GM19328 (cell line): ENCODE results near the gene PCP2.

Source experiments
- ATAC-seq: cut with Tn5 transposase; IDR thresholded peaks from one replicate; pipeline ENCODE4 v1.9.1; 2021; ENCODE audit warnings: mild to moderate bottlenecking, moderate library complexity; ENCODE audit not compliant: unreplicated experiment

Gene PCP2

GRCh38 chr19:7620442-7621412 lies 12.8 kb downstream of the PCP2 start:
- no peak for ATAC-seq

DNA sequence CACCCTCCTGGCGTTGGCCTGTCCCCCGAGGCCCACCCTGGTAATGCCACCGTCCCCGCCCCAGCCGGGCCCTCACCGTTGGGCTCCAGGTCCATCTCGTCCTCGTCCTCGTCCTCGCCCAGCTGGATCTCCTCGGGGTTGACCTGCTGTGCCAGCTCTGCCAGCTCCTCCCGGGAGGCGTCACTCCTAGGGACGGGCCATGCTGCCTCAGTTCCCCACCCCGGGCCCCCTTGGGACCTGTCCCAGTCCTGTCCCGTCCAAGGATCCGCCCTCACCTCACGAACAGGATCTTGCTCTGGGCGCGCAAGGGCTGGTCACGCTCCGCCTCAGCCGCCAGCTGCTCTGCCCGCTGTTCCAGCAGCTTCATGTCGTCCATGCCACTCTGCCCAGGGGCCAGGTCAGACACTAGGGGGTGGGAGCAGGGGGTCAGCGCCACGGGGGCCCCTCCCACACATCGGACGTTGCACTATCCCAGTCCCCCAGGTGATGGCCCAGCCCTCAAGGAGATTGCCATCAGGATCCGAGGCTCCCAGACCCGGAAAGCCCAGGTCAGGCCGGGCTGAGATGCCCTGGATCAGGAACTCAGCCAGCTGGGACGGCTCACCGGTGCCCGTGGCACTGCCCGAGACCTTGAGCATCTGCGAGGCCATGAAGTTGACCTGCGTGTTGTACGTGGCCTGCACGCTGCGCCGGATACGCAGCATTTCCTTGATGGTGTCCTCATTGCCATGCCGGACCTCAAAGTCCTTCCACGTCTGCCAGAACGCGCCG lies 13.7 kb downstream of the PCP2 start:
- ATAC-seq = no peak

GRCh38 chr19:7618771-7619510 lies 14.6 kb downstream of the PCP2 start:
- no peak for ATAC-seq

- no peak for ATAC-seq
Observed at GRCh38 chr19:7618348-7618747, 15.2 kb downstream of the PCP2 start.

- ATAC-seq = no peak
Observed at GRCh38 chr19:7617735-7618134, 15.8 kb downstream of the PCP2 start.

DNA sequence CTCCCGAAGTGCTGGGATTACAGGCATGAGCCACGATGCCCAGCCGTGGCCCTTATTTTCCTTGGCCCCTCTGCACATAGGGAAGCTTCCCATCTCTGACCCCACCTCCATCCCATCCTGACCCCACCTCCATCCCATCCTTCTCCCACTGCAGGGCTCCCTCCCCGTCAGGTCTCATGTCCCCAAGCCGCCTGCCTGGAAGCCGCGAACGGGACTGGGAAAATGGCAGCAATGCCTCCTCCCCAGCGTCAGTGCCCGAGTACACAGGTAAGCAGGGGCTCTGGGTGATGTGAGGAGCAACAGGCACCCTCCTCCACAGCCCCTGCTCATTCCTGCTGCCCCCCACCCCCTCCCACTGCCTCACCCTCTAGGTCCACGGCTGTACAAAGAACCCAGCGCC lies 16.3 kb downstream of the PCP2 start:
- ATAC-seq = no peak

DNA sequence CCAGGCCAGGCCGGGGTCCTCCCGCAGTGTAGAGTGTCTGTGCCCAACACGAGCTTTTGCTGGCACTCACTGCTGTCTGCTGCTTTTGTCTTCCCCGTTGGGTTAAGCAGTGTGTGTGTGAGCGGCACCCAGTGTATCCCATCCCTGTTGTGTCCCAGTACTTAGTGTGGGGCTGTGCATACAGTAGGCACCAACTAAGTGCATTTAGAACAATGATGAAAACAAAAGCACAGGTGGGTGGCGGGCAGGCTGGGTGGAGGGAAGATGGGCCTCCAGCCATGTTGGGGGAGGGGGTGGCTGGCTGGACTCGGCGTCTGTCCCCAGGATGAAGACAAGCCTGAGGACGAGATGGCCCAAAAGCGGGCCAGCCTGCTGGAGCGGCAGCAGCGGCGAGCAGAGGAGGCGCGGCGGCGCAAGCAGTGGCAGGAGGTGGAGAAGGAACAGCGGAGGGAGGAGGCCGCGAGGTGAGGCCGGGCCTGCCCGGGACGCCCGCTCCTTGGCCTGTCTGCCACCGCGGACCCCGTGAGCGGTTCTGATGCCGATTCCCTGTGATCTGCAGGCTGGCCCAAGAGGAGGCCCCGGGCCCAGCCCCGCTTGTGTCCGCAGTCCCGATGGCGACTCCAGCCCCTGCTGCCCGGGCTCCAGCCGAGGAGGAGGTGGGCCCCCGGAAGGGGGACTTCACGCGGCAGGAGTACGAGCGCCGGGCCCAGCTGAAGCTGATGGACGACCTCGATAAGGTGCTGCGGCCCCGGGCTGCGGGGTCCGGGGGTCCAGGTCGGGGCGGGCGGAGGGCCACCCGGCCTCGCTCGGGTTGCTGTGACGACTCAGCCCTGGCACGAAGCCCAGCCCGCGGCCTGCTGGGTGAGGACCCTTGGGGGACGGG lies 18.4 kb downstream of the PCP2 start:
- no peak for ATAC-seq

GRCh38 chr19:7612282-7613274 lies 20.9 kb downstream of the PCP2 start:
- no peak for ATAC-seq

- ATAC-seq = no peak
Observed at GRCh38 chr19:7611541-7612279, 21.8 kb downstream of the PCP2 start.

- ATAC-seq = no peak
Observed at GRCh38 chr19:7610491-7611240, 22.9 kb downstream of the PCP2 start.

DNA sequence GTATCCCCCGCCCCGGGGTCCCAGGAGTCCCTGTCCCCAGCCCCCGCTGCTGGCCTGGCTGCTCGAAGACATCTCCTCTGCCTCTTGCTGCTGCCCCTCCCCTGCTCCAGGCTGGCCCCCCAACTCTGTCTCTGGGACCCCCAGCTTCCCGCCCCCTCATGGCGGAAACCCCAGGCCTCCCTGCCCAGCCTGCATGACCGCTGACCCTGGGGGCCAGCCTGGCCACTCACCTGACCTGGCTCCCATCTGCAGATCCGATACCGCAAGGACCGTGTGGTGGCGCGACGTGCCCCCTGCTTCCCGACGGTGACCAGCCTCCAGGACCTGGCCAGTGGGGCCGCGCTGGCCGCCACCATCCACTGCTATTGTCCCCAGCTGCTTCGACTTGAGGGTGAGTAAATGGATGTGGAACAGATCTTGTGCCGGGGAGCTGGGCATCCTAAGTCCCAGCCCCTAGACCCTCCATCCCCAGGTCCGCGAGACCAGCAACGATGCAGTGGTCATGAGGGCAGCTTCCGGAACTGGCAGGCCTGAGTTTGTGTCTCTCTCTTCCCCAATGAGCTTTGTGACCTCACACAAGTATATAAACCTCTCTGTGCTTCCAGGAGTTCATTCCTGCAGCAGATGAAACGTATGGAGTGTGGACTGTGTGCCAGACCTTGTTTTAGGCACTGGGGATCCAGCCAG lies 25.5 kb downstream of the PCP2 start:
- no peak for ATAC-seq

GRCh38 chr19:7607212-7607873 lies 26.2 kb downstream of the PCP2 start:
- ATAC-seq = no peak

- ATAC-seq = no peak
Observed at GRCh38 chr19:7606289-7606688, 27.2 kb downstream of the PCP2 start.

DNA sequence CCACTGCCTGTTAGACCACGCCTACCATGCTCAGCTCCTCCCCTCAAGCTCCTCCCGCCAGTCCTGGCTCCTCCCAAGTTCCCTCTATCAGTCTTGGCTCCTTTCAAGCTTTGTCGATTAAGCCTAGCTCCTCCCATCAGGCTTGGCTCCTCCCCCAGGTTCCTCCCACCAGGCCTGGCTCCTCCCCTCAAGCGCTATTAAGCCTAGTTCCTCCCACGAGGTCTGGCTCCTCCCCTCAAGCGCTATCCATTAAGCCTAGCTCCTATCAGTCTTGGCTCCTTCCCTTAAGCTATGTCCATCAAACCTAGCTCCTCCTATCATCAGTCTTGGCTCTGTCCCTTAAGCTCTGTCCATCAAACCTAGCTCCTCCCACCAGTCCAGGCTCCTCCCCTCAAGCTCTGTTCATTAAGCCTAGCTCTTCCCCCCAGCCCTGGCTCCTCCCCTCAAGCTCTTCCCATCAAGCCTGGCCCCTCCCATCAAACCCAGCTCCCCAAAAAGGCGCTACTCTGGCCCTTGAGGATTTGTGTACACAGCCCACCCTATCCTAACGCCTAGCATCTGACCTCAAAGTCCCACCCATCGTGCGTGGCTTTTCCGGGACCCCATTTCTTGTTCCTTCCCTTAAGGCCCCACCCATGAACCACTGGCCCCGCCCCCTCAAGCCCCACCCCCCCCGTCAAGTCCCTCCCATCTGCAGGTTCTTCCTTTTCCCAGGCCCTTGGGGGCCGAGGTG lies 27.9 kb downstream of the PCP2 start:
- ATAC-seq = no peak

GRCh38 chr19:7603919-7604318 lies 29.6 kb downstream of the PCP2 start:
- ATAC-seq = no peak

GRCh38 chr19:7602935-7603497 lies 30.5 kb downstream of the PCP2 start:
- ATAC-seq = no peak
